Skin of body (tissue), 2 donors: ENCODE data around the gene SRMS. TPM values are rescaled to one million over a fixed set of nuclear protein-coding genes. Genes with fewer than 3 reads are reported as not detected.

Experiments used
- DNase-seq: peaks from one replicate; lab custom pipeline; 2025; lab: John Stamatoyannopoulos, UW
- total RNA-seq: library from RNA; depleted of rRNA; stranded (reverse); fragments of >200 nt; gene quantifications from one replicate; pipeline ENCODE4 v1.2.3, GENCODE V29; 2014

Gene SRMS
- total RNA-seq, 1 donor from 2014 or later, result 1.1 TPM

DNA sequence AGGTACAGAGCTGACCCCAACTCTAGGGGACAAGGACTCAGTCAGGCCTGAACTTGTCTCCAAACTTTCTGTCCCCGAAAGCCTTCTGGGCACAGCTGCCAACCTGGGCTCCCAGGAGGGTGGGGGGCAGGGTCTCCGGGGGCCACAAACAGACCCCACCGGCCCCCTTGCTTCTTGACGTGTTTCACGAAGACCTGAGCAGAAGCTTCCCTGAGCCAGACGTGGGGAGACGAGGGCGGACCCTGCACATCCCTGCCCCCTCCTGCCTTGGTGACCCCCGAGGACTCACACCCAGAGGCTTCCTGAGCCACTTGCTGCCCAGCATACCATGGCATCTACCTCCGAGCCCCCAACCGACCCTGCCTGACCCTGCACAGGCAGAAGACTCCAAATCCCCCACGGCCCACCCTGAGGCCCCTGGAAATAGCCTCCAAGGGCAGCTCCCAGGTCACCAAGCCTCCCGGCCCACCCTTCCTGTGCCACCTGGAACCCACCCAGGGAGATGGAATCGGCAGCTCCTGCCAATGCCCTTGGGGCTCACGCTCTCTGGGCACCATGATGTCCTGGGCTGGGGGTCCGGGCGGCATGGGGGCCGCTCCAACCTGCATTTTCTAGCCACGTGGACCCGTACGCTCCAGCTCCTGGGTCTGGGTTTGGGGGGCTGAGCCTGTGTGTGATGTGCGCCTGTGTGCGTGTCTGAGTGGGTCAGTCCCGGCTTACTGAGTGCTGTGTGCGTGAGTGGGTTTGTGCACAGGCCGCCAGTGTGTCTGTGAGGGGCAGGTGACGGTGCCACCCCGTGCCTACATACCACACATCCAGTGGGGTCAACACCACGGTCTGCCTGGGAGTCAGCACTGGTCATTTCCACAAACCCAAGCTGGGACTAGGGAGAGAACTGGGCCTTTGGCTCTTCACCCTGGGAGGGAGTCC, 7.8 kb downstream of the SRMS start:
- no peak for DNase-seq

DNA sequence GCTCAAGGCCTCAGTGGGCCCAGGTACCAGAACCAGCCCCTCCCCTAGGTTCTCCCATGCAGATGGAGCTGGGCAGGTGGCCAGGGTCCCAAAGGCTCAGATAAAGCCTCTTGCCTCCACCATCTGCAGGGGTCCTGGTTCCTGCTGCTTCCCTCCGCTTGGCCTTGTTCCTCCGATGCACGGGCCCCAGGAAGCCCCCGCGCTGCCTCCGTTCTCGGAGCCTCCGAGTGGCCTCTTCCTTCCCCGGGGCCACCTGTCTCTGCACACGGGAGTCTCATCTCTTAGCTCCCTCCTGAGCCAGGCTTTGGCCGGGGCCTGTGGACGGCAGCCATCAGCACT, 8.5 kb downstream of the SRMS start:
- DNase-seq, result no peak

DNA sequence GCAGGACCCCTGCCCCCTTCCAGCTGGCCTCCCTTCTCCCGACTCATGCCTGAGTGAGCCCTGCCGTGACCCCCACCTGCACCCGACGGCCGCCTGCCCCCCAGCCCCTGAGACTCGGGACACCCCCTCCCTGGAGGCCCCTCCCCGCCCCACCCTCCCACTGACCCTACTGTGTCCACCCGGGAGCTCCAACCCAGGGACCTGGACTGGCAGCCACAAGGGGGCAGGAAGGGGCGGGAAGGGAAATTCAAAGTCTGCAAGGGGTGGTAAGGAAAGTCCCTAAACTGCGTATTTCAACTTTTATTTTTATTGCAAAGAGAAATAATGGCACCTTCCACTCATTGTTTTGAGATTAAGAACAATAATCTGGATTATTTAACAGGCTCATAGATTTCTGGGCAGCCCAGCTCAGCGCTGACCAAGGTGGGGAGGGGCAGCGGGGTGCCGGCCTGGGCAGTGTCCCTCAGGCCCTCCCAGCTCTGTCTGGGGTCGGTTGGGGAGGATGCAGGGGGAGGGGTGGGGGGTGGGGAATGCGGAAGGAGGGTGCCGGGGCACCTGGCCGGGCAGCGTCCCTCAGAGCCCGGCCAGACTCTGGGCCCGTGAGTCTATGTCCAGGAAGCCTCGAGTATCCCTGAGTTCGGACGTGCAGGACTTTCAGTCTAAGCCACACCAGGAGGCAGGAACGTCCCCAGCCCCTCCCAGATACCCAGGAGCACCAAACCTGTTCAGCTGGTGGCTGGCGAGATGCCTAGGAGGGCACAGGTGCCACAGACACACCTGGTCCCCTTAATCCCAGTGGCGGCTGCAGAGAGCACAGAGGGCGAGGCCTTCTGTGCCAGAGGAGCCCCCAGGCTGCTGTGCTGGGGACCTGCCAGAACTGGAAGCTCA, 9.1 kb downstream of the SRMS start:
- DNase-seq, result no peak

DNA sequence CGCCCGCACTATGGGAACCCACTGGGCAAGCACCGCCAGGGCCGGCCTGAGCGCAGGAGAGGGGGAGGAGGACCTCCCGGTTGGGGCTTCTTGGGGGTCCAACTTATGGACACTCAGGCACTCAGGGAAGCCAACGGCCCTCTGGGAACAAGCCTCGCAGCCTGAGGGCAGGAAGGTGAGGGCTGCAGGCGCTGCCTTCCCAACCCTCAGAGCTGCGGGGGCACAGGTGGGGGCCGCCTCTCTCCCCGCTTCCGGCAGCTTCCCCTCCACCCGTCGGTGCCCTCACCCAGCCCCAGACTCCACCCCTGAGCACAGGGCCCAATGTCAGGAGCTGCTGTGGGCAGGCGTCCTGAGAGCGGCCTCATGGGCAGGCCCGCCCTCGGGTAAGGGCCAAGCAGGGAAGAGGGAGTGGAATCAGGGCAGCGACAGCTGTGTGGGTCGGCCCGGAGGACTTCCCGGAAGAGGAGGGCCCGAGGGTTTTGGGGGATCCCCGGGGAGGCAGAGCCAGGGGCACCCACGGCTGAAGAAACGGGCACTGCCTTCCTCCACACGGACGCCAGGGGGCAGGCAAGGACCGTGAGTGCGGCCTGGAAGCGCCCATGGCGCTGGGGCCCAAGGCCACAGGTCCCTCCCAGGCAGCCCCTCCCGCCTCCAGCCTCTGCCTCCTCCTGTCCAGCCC, 9.9 kb downstream of the SRMS start:
- DNase-seq, result peak; percentile 34

DNA sequence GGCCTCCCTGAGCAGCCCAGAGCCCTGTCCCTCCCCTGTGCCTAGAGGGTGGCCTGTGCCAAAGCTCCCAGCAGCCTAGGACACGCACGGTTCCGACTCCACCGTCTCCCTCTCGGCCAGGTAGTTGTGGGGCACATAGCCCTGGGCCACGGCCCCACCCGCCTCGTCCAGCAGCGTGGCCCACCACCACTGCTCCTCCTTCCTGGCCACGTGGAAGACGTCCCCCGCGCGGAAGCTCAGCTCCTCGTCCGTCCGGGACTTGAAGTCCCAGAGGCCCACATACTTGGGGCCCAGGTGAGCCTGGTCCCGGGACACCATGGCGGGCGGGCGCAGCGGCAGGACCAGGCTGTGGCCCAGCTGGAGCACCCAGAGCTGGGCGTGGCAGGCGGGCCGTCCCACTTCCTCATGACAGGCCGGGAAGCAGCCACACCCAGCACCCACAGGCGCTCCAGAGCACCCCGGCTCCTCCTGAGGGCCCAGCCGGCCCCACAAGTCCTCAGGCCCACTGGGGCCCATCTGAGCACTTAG, 10.5 kb downstream of the SRMS start, which contains the start of gene PTK6:
PTK6 (minus strand) TSS at position 380 of the 528 bp plus-strand sequence; CDS start at position 318, 62 bp downstream.
- no peak for DNase-seq

DNA sequence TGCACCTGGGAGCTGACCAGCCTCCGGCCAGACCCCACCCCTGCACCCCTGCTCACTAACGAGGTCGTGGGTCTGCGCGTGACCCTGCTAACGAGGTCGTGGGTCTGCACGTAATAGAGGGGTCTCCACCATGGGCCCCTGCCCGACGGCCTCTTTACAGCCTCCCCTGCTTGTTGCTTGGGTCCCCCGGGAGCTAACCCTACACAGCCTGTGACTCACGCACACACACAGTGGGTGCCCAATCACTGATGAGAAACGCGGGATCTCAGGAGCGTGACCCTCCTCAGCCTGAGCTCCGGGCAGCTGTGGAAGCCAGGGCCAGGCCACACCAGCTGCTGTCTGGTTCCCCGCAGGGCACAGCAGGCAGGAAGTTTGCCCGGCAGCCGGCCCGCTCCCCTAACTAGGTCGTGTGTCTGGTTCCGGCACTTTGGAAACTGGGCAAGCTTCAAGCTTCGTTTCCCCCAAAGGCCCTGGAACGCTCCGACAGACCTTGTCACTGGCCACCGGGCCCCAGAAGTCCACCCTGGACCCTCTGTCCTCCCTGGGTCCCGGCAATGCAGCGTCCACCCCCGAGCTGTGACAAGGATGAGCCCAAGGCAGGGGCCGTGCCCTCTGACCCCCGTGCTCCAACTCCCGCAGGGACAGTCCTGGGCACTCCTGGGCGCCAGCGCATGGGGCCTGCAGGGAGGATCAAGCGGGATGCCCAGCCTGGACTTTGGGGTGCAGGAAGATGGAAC, 11.1 kb downstream of the SRMS start:
- no peak for DNase-seq

DNA sequence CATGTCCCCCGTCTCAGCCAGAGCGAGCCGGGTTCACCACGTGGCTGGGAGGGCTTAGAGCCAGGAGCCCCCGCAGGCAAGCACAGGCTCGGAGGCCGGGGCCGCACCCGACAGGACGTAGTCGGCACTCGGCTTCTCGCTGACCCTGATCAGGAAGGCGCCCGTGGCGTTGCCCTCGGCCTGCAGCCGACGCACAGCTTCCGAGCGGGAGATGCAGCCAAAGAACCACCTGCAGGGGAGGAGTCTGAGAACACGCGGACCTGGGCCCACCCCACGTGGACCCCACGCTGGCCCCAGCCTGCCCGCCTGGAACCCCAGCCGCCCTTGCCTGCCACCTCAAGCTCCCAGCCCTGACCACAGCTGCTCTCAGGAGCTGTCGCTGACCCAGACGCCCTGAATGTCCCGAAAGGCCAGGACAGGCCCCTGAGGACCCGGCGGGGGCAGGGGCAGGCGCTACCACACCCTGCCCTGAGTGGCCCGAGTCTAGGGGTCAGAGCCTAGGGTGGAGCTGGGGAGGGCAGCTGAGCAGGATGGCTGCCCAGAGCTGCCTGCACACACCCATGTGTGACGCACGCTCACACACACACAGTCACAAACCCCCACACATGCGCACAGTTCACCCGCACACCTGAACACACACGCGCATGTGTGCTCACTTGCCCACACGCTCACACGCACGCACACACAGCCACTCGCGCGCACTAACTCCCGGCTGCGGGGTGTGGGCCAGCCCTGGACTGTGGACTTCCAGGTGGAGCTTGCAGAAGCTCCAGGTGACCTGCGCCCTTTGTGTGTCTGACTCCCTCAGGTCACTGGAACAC, 12.5 kb downstream of the SRMS start:
- DNase-seq, result no peak

DNA sequence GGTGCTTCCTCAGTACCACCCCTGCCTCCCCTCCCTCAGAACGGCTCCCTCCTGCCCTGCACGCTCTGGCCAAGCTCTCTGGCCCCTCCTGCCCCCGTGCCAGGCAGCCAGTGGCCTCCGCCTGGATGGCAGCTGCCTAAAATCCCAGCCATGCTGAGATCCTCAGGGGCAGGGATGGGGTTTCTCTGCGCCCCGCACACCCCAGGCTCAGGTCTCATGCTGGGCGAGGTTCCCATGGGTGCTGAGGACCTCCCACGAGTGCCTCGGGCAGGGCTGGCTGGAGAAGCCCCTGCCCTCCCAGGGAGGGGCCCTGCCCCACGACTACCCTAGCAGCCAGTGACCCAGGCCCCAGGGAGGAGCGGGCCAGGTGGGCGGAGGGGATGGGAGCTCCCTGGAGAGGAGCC, 13.1 kb downstream of the SRMS start:
- no peak for DNase-seq

DNA sequence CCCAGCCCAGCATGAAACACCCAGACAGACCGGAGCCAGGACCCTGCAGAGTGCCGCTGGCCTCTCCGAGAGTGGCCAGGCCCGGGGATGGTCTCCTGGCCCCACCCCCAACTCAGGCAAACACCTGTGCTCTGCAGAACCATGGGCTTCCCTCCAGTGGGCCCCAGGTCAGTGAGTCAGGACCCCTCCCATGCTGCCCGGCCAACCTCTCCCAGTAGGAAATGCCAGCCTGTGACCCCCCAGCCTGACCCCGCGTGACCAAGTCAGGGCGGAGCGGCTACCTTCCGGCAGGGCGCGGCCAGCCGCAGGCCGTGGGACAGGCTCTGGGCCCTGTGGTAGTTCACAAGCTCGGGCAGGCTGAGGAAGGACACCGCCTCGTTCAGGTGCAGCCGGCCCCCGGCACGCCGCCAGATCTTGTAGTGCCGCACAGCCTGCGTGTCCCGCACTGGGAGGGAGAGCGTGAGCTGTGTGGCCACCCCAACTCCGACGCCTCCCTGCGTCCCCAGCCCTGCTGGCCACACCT, 13.6 kb downstream of the SRMS start:
- no peak for DNase-seq

DNA sequence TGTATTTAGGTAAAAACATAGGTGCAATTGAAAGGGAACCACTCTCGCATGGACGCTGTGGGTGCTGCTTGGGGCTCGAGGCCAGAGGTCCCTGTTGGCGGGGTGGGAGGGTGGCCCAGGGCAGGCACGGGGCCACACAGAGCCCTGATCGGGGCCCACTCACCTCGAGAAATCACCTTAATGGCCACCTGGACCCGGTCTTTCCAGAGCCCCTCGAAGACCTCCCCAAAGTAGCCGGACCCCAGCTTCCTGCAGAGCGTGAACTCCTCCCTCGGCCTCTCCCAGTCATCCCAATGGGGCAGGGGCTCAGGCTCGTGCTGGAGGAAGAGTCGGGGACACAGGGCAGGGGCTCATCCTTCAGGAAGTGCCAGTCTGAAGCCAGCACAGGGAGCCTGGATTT, 14.2 kb downstream of the SRMS start:
- DNase-seq, result no peak

DNA sequence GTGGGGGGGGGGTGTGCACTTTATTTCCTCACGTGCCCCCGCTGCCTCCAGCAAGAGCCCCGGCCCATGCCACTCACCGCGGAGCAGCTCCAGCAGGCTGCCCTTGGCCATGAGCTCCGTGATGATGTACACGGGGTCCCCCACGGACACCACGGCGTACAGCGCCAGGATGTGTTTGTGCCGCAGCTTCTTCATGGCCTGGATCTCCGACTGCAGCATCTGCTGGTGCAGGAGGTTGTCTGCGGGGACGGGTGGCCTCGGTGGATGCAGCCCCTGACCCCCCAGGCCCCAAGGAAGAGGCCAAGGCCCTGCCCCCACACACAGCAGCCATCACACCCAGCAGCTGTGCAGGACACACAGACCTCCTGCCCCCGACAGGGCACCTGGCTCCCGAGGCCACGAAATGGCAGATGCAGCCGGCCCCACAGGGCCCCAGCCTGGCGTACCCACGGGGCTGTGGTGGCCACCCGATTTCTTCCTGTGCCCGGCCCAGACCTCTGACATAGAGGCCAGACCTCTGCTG, 15.0 kb downstream of the SRMS start:
- no peak for DNase-seq

DNA sequence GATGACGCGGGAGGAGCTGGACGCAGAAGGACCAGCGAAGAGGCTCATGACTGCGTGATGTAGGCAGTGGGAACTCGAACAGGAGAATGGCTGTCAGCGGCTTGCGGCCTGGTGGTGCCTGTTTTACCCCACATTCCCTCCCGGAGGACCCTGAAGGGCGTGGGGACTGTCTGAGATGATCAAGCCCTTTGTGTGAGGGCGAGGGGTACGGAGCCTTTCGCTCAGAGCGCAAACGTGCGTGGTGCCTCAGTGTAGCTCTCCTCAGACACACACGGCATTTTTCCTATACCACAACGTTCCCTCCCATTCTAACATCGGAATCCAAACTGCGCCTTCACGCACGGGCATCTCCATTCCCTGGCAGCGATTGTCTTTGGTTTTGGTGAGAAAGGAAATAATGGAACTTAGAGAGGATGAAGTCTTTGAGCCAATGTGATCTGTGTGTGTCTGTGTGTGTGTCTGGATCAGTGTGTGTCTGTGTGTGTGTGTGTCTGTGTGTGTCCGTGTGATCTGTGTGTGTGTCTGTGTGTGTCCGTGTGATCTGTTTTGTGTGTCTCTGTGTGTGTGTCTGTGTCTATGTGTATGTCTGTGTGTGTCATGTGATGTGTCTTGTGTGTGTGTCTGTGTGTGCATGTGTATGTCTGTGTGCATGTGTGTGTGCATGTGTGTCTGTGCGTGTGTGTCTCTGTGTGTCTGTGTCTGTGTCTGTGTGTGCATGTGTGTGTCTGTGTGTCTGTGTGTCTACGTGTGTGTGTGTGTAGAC, 15.7 kb downstream of the SRMS start:
- DNase-seq, result no peak

DNA sequence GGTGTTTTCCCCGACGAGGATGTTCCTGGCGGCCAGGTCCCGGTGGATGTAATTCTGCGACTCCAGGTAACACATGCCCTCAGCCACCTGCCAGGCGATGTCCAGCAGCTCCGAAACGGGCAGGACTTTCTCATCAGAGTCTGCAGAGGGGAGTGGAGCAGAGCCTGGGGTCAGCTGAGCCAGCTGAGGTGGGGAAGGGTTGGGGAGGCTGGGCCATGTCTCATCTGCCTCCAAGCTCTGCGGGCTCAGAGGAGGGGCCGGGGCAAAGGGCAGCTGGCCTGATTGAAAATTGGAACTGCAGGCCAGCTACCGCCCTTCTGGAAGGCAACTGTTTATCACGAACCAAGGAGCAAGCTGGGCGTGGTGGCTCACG, 16.8 kb downstream of the SRMS start:
- DNase-seq, result no peak

DNA sequence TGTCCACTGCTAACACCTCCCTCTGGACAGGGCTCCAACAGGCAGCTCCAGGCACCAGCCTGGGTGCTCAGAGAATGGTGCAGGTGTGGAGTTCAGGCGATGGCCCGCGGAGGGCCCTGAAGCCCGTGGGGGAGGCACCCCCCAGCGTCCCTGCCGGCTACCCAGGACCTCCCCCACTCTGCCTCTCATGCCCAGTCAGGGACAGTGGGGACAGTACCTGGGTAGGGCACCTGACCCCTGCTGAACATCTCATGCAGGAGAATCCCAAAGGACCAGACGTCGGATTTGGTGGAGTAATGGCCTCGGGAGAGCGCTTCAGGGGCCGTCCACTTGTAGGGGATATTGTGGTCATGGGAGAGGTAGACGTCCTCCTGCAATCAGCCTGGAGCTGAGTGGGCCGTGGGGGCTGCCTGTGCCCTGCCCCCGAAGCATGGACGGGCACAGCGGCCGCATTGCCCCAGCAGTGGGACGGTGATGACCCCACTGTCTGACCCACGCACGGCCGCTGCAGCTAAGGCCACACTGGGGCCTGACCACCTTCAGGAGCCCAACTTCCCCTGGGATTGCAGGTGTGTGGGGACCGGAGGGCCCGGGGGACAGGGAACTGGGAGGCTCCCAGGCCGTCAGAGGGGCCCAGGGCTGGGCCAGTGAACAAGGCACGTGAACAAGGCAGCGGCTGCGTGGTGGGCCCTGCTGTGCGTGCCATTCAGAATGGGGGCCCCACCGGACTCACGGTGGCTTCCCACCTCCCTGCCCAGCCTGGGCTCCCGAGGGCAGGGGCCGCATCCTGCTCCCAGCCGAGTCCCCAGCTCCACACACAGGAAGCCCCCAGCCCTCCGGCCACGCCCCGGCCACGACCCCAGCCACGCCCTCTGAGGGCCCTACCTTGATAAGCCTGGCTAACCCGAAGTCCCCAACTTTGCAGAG, 17.4 kb downstream of the SRMS start:
- DNase-seq, result no peak

DNA sequence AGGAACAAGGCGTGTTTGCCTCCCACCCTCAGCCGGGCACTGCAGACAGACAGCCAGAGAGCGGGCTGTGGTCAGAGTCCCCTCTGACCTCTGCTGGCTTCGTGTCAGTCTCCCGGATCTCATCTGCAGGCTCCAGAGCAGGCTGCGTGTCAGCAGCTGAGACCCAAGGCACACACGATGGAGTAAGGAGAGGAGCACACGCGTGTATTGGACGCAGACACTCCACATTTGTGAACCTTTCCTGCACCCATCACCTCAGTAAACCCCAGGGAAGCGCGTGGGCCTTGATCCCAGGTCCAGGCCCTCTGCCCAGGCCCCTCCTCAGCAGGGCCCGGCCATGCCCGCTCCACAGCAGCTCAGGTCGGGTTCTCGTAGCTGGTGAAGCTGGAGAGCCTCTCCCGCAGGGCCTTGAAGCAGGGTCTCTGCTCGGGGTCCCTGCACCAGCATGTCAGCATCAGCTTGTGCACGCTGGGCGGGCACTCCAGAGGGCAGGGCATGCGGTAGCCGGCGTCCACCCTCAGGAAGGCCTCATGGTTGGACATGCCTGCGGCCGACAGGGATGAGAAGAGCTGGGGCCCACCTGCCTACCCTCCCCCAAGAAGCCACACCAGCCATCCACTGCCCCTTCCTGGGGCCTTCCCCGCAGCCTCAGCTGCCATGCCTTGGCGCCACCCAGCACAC, 18.2 kb downstream of the SRMS start:
- no peak for DNase-seq

DNA sequence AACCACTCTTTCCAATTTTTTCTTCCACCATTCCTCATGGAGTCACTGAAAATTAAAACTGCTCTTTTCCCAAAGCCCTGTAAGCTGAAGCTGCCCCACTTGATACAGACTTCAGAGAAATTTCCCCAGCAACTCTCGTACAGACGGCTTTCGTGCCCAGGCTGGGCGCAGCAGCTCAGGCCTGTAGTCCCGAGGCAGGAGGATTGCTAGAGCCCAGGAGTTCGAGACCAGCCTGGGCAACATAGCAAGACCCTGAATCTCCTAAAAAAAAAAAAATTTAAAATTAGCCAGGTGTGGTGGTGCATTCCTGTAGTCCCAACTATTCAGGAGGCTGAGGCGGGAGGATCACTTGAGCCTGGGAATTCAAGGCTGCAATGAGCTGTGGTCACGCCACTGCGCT, 20.4 kb downstream of the SRMS start:
- DNase-seq, result no peak

DNA sequence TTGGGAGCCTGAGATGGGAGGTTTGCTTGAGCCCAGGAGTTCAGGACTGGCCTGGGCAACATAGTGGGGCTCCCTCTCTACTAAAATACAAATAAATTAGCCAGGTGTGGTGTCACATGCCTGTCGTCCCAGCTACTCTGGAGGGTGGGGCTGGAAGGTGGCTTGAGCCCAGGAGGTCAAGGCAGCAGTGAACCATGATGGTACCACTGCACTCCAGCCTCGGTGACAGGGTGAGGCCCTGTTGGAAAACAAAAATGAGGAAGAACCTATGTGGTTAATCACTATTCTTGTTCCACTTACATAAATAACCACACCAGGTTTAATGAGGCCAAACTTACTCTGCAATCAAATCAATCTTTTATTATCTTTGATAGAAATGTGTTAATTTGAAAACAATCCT, 21.6 kb downstream of the SRMS start:
- no peak for DNase-seq
